ENCODE measurements around the gene IQGAP2. TPM values are rescaled to one million over a fixed set of nuclear protein-coding genes. Genes with fewer than 3 reads are reported as not detected.

IQGAP2 gene
- total RNA-seq, 1 experiment from 2014 or later: not detected

DNA sequence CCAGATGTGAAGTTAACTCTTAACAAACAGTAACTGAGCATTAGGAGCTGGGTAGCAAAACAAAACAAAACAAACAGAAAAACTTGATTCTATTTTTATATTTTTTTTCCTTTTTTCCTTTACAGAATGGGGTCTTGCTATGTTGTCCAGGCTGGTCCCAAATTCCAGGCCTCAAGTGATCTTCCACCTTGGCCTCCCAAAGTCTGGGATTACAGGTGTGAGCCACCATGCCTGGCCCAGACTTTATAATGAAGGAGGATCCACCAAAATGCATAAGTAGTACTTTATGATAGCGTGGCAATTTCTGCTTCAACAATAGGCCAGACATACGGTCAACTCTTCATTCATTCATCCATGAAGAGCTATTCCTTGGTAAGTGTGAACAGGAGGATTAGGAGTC, 5.9 kb upstream of the IQGAP2 start:
- no peak overlapping the region for H3K4me2 ChIP-seq
- H3K27ac ChIP-seq: no peak overlapping the region
- no peaks in the 10 kb centered on the region for H3K36me3 ChIP-seq (ENCODE audit: low read depth)
- 0 out of 2 replicates have a peak, but pooled peaks cover 3% of the 10 kb centered on the region for H3F3A ChIP-seq (ENCODE audit: insufficient read depth, low read depth)
- no peaks in the 10 kb centered on the region for H4K20me1 ChIP-seq (ENCODE audit: insufficient read depth)
- no peaks in the 10 kb centered on the region for H3K9me3 ChIP-seq (ENCODE audit: insufficient read depth, low read depth)
- H3K4me3 ChIP-seq: no peak overlapping the region
- no peak overlapping the region for H2AFZ ChIP-seq
- intact Hi-C loops (cut with micrococcal nuclease; ENCODE audit: unreplicated experiment): no loop called here
- no peaks in the 10 kb centered on the region for H3K9me2 ChIP-seq (ENCODE audit: insufficient read depth)
- no peaks in the 10 kb centered on the region for H3K27me3 ChIP-seq (ENCODE audit: insufficient read depth, low read depth)
- BruUV-seq (replicated peaks): no TSS peak
- no peak for DNase-seq
- TF ChIP-seq EZH2 (IDR thresholded peaks at IDR 0.05; ENCODE audit: low read depth): no peak
- peaks cover 10% of the 10 kb centered on the region; the same call in 1 of the 2 replicates for H3K4me1 ChIP-seq (replicated peaks; ENCODE audit: insufficient read depth)
- ChIA-PET CTCF (no interaction called here), POLR2A (ENCODE audit: unreplicated experiment) (no interaction called here)
- H3K79me2 ChIP-seq (ENCODE audit: low read depth): no peaks in the 10 kb centered on the region

DNA sequence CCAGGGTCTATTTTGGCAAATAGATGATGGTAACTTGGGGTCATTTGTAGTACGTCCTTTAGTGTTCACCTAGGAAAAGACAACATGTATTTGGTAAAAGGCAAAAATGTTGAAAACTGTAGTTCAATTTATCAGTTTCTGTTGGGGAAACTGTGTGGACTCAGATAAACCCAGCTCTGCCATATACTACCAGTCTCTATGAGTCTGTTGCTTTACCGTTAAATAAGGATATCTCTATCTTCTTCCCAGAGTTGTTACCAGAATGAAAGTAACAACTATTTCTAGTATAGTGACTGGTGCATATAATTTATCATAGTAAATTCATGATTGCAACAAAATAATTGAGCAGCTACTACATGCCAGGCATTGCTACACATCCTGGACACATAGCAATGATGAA, 3.8 kb upstream of the IQGAP2 start:
- TF ChIP-seq EZH2 (IDR thresholded peaks at IDR 0.05; ENCODE audit: low read depth): no peak
- TF ChIP-seq, protein P1, sequence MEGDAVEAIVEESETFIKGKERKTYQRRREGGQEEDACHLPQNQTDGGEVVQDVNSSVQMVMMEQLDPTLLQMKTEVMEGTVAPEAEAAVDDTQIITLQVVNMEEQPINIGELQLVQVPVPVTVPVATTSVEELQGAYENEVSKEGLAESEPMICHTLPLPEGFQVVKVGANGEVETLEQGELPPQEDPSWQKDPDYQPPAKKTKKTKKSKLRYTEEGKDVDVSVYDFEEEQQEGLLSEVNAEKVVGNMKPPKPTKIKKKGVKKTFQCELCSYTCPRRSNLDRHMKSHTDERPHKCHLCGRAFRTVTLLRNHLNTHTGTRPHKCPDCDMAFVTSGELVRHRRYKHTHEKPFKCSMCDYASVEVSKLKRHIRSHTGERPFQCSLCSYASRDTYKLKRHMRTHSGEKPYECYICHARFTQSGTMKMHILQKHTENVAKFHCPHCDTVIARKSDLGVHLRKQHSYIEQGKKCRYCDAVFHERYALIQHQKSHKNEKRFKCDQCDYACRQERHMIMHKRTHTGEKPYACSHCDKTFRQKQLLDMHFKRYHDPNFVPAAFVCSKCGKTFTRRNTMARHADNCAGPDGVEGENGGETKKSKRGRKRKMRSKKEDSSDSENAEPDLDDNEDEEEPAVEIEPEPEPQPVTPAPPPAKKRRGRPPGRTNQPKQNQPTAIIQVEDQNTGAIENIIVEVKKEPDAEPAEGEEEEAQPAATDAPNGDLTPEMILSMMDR (conservative IDR thresholded peaks at IDR 0.05): no peak
- Histone ChIP-seq H3K4me1 (replicated peaks; ENCODE audit: insufficient read depth) (peaks cover 11% of the 10 kb centered on the region; the same call in 1 of the 2 replicates), H3K4me3 (no peak overlapping the region), H3K79me2 (ENCODE audit: low read depth) (no peaks in the 10 kb centered on the region), H3K27me3 (ENCODE audit: insufficient read depth, low read depth) (no peaks in the 10 kb centered on the region), H3F3A (ENCODE audit: insufficient read depth, low read depth) (0 out of 2 replicates have a peak, but pooled peaks cover 4% of the 10 kb centered on the region), H3K27ac (no peak overlapping the region), H4K20me1 (ENCODE audit: insufficient read depth) (no peaks in the 10 kb centered on the region), H3K4me2 (no peak overlapping the region), H3K9me3 (ENCODE audit: insufficient read depth, low read depth) (no peaks in the 10 kb centered on the region), H2AFZ (no peak overlapping the region), H3K36me3 (ENCODE audit: low read depth) (no peaks in the 10 kb centered on the region), H3K9me2 (ENCODE audit: insufficient read depth) (no peaks in the 10 kb centered on the region)
- CTCF ChIA-PET: no interaction called here
- no TSS peak for BruUV-seq (replicated peaks)
- no peak for DNase-seq
- intact Hi-C loops (cut with micrococcal nuclease; ENCODE audit: unreplicated experiment): no loop called here
- POLR2A ChIA-PET (ENCODE audit: unreplicated experiment): no interaction called here

DNA sequence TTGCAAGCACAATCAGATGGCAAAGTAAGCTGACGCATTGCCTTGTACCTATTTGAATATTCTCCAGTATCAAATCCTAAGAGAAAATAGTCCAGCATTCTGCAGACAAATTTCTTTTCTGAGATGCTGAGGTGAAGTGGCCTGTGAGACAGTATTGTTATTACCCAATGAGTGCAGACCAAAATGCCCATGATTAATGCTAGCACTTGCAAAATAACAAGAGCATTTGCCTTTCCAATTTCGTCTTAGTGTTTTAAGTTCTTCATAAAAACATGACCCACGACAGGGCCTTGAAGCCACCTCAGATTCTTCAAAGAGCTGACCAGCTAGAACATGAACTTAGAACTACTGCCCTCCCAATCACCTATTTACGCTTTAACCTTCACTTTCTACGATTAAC, 2.6 kb upstream of the IQGAP2 start:
- Histone ChIP-seq H3K9me2 (ENCODE audit: insufficient read depth) (no peaks in the 10 kb centered on the region), H3K4me2 (no peak overlapping the region), H4K20me1 (ENCODE audit: insufficient read depth) (no peaks in the 10 kb centered on the region), H3K36me3 (ENCODE audit: low read depth) (no peaks in the 10 kb centered on the region), H3K27me3 (ENCODE audit: insufficient read depth, low read depth) (no peaks in the 10 kb centered on the region), H3K4me1 (replicated peaks; ENCODE audit: insufficient read depth) (peaks cover 11% of the 10 kb centered on the region; the same call in 1 of the 2 replicates), H3K27ac (no peak overlapping the region), H2AFZ (no peak overlapping the region), H3F3A (ENCODE audit: insufficient read depth, low read depth) (0 out of 2 replicates have a peak, but pooled peaks cover 4% of the 10 kb centered on the region), H3K4me3 (no peak overlapping the region), H3K9me3 (ENCODE audit: insufficient read depth, low read depth) (no peaks in the 10 kb centered on the region), H3K79me2 (ENCODE audit: low read depth) (no peaks in the 10 kb centered on the region)
- no TSS peak for BruUV-seq (replicated peaks)
- ChIA-PET CTCF (no interaction called here), POLR2A (ENCODE audit: unreplicated experiment) (interaction anchor here (0.7 kb wide), 1 partner anchor 406 kb away, joined by 5 read pairs; no protein-coding TSS in a partner anchor)
- intact Hi-C loops (cut with micrococcal nuclease; ENCODE audit: unreplicated experiment): no loop called here
- DNase-seq: no peak
- TF ChIP-seq EZH2 (IDR thresholded peaks at IDR 0.05; ENCODE audit: low read depth): no peak
- TF ChIP-seq, protein P1 (conservative IDR thresholded peaks at IDR 0.05): no peak
